ENCODE data around the gene TNRC6C.

TNRC6C gene

DNA sequence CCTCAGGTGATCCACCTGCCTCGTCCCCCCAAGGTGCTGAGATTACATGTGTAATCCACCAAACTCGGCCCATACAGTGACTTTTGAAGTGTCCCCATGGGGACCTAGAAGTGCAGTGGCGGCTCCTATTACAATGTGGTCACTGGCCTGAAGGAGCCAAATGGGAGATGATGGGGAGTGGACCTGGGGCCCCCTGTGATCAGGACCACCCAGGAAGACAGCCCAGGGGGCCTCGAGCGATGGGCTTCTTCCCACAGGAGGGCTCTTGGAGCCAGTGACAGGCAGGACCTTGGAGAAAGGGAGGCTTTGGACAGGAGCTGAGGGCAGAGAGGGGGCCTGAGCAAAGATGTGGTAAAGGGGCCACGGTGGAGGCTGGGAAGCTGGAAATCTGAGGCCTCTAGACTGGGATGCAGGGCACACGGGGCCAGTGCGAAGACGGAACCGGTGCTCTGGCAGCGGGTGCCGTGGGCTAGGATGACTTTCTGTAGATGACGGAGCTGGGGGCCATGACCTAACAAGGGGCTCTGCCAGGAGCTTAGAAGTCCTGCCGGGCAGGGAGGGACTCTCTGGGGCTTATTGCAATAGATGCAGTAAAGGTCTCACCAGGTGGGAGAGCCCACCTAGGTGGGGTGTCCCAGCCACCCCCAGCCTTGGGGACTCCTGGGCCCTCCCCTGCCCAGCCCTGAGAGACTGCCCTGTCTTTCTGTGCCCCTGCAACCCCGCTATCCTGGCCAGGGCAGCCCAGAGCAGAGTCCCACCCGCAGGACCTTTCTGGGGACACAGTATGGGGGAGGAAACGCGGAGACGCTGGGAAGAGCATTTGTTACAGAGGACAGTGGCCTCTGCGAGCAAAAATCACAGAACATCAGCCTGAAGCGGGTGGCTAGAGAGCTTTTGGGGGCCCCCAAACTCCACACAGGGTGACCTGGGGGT is 185.0 kb downstream of the TNRC6C start:
- DNase-seq, result no peak

DNA sequence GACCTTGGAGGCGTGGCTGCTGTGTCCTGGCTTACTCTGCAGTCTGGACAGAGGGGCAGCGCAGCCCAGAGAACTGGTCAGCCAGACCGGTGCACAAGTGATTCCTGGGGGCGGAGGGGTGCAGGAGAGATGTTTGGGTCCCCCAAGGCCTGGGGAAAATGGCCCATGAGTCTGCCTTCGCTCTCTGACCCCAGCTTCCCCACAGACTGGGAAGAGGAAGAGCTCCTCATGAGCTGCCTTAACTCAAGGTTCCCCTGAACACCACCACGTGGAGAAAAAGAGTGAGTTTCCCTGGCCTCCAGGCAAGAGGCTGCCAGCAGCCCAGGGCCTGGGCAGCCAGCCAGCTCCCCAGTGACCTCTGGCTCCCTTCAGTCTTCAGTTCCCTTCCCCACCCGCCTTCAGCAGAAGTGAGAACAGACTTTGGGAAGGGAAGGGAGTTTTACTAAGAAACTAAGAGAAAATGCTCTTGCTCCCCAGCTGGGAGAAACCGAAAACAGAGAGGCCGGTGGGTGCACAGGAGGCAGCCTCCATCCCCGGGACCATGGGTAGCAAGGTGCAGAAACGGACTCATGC is 185.7 kb downstream of the TNRC6C start:
- DNase-seq, result peak; percentile 97

DNA sequence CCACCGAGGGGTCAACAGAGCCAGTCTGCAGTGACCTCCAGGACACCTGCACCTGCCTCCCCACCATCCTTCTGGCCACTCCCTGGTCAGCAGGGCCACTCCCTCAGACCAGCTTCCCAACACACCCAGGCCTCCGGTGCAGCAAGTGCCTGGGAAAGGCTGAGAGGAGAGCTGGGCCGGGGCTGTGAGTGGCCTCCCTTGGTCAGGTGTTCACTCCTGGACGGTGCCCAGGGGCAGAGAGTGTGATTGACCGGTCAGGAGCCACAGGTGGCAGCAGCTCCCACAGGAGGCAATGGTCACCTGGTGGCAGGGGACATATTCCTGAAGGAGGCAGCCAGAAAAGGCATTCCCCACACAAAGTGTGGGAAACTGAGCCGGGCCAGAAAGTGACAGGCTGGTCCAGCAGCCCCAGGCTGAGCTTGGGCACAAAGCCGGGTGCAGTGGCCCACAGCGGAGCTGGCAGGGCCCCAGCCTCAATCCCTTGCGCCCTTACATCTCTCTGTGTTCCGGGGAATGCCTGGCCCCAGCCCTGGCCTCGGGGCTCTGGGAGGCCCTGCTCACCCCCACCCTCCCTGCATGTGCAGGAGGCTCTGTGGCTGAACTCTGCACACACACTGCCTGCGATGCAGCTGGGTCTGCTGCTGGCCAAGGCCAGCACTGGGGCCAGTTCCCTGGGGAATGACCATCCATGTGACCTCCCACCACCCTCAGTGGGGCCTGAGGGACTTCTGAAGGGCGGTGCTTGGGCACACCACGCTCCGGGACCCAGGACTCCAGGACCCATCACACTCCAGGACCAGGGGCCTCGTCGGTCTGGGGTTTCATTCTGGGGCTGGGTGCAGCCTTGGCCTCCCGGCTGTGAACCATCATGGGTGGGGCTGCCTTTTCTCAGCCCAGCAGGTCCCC is 186.5 kb downstream of the TNRC6C start:
- DNase-seq, result peak; percentile 45

DNA sequence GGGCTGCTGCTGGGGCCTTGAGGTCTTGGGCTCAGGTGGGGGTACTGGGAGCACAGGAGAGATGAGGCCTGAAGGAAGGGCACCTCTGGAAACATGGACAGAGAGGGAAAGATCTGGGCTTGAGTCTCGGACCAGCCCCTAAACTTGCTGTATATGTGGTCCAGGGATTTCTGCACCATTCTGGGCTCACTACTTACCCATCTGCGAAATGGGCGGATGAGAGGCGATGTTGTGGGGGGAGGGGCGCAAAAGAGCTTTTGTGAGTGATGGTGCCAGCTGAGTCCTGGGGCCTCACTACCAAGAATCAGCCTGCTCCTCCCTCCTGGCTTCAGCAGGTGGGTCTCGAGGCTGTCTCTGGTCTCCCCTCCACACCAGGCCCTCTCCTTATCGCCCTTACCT is 188.0 kb downstream of the TNRC6C start:
- DNase-seq, result no peak

DNA sequence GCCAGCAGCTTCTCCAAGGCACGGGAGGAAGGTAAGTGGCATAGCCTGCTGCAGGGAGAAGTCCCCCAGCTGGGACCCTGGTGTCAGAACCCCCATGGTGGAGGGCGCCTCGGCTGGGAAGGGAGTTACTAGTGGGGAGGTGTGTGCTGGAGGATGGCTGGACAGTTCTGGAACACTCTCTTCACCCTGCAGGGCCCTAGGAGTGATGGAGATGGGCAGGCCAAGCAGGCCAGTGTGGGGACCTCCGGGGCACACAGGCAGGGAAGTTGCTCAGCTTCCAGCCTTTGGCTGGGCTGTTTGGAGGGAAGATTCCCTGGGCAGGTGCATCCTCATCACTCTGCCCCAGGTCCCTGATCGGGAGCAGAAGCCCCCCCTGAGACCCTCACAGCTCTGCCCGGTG is 188.4 kb downstream of the TNRC6C start:
- DNase-seq, result no peak

DNA sequence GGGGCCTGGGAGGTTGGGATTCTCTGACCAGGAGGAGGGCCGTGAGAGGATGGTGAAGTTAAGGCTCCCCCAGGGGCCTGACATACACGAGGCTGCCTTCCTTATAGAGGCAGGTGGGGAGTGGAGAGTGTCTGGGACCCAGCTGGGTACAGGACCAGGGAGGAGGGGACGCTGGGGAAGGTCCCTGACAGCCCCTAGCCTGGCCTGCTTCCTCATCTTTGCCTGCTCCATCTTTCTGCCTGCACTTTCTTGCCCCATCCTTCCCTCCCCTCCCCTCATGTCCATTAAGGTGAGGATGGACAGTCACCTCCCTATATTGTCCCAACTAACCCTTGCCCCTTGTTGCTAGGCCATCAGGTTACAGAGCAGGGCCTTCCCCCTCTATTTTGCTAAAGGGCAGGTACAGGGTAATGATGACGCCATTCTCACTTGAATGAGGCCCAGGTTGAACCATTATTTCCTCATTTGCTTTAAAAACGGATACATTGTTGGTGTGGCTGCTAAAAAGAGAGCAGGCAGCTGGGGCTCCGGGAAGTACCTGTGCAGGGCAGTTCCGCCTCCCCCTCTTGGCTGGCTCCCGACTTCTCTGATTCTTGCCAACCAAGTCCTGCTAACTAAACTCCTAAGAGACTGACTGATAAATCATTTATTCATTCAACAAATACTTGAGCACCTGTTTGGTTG is 189.0 kb downstream of the TNRC6C start:
- peak; percentile 78 for DNase-seq

DNA sequence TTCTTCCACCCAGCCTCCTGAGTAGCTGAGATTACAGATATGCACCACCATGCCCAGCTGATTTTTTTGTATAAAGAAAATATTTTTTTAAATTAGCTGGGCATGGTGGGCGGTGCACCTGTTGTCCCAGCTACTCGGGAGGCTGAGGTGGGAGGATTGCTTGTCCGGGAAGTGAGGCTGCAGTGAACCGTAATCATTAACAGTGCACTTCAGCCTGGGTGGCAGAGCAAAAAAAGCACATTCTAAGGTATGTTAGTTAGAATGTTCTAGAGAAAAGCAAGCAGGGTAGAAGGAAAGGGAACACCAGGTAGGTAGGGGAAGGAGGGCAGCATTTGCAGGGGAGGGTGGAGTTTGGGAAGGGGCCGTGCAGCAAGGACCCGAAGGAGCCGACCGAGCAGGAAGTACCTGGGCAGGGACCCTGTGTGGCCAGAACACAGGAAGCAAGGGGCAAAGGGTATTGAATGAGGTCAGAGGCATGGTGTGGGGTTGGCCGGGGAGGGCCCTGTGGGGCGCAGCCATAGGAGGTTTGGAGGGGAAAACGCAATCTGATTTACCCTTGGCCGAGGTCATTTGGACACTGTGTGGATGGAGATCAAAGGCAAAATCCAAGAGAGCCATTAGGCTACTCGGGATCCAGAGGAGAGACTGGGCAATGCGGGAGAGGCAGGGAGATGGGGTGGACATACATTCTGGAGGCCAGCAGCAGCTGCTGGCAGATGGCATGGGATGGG is 189.9 kb downstream of the TNRC6C start:
- DNase-seq, result no peak

DNA sequence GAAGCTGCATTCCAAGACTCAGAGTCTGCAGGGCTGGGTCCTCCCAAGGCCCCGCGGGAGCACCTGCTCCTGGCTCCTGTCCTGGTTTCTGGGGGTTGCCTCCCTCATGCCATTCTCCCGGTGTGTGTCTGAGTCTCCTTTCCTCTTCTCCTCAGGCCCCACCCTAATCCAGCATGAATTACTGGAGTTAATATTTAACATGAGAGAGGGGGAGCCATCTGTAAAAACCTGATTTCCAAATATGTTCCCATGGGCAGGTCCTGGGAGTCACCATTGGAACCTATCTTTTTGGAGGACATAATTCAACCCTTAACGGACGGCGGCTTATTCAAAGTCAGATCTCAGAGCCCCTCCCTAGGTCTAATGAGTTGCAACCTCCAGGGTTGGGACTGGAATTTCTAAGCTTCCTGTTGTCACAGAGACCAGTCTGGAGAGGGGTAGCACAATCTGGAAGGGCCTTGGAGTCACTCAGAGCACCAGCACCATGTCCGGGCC is 193.1 kb downstream of the TNRC6C start:
- no peak for DNase-seq

DNA sequence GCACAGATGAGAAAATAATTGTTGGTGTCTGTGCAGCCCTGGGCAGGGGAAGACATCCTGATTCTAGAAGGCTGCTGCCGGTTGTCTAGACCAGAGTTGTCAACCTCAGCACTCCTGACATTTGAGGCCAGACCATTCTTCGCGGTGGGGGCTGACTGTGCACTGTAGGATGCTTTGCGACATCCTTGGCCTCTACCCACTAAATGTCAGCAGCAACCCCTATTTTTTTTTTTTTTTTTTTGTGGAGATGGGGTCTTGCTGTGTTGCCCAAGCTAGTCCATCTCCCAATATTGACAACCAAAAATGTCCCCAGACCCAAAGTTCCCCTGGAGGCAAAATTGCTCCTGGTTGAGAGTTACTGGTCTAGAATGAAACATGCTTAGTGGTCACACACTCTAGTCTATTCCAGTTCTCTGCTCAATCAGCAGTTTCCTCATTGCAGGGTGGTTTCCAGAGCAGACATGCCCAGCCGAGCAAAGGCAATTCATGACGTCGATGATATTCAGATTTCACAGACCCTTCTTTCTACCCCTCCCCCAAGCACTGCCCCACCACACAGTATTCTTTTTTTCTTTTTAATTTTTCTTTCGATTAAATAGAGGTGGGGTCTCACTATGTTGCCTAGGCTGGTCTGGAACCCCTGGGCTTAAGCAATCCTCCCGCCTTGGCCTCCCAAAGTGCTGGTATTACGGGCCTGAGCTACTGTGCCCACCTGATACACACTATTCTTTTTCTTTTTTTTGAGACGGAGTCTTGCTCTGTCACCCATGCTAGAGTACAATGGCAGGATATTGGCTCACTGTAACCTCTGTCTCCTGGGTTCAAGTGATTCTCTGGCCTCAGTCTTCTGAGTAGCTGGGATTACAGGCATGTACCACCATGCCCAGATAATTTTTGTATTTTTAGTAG is 196.7 kb downstream of the TNRC6C start:
- peak; percentile 92 for DNase-seq
